GM12801 (cell line): ENCODE data around the gene SOHLH1.

ENCODE experiments used
- TF ChIP-seq, protein P1 (sequence below): IDR thresholded peaks from one replicate; pipeline ENCODE4 v1.5.1; 2011; ENCODE audit warnings: control low read depth; ENCODE audit not compliant: insufficient read length; ENCODE audit errors: extremely low read depth

Gene SOHLH1

DNA sequence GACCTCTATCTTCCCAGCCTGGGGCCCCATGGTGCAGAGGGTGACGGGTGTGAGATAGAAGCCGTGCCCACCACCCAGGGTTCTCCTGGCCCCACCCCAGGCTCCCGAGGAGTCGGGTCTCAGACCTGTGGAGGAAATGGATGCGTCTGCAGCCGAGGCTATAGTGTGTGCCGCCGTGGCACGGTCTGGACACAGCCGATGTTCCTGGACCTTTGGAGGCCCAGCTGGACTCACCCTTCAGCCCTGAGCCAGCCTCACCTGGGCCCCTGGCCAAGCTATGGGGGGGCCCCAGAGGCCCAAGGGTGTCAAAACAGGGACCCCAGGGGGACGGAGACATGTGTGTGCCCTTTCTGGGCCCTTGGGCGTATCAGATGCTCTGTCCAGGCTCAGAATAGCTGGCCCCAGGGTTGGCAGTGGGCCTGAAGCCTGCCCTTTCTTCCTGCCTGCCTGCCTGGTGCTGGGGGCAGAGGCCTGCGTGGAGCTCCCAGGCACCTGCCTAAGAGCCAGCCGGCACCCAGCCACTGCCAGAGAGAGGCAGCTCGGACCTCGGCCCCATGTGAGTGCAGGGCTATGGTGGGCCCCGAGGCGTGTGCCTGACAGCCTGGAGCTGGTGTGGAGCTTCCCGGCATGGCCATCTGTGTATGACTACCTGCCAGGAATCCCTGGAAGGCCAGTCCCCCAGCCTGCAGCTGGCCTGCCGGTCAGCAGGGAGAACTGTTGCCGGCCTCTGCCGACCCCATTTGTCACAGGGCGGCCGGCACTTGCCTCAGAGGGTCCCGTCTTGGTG, 44.5 kb upstream of the SOHLH1 start:
- TF ChIP-seq, protein P1, sequence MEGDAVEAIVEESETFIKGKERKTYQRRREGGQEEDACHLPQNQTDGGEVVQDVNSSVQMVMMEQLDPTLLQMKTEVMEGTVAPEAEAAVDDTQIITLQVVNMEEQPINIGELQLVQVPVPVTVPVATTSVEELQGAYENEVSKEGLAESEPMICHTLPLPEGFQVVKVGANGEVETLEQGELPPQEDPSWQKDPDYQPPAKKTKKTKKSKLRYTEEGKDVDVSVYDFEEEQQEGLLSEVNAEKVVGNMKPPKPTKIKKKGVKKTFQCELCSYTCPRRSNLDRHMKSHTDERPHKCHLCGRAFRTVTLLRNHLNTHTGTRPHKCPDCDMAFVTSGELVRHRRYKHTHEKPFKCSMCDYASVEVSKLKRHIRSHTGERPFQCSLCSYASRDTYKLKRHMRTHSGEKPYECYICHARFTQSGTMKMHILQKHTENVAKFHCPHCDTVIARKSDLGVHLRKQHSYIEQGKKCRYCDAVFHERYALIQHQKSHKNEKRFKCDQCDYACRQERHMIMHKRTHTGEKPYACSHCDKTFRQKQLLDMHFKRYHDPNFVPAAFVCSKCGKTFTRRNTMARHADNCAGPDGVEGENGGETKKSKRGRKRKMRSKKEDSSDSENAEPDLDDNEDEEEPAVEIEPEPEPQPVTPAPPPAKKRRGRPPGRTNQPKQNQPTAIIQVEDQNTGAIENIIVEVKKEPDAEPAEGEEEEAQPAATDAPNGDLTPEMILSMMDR, result no peak

DNA sequence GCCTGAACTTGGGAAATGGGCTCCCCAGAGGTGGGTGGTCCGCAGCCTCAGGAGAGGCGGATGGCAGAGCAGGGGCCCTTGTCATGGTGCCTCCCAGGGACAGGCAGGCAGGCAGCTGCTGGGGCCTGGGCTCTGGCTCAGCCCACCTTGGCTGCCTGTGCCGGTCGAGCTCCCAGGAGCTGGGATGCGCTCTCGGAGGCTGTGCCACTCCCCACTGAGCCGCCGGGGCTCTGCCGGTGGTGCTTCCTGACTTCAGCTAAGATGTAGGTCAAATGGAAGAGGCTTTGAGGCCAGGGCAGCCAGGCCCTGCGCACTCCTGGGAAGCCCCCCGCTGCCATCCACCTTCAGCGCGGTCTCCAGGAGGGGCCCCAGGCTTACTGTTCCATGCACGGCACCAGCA, 43.7 kb upstream of the SOHLH1 start:
- TF ChIP-seq, protein P1, result no peak

DNA sequence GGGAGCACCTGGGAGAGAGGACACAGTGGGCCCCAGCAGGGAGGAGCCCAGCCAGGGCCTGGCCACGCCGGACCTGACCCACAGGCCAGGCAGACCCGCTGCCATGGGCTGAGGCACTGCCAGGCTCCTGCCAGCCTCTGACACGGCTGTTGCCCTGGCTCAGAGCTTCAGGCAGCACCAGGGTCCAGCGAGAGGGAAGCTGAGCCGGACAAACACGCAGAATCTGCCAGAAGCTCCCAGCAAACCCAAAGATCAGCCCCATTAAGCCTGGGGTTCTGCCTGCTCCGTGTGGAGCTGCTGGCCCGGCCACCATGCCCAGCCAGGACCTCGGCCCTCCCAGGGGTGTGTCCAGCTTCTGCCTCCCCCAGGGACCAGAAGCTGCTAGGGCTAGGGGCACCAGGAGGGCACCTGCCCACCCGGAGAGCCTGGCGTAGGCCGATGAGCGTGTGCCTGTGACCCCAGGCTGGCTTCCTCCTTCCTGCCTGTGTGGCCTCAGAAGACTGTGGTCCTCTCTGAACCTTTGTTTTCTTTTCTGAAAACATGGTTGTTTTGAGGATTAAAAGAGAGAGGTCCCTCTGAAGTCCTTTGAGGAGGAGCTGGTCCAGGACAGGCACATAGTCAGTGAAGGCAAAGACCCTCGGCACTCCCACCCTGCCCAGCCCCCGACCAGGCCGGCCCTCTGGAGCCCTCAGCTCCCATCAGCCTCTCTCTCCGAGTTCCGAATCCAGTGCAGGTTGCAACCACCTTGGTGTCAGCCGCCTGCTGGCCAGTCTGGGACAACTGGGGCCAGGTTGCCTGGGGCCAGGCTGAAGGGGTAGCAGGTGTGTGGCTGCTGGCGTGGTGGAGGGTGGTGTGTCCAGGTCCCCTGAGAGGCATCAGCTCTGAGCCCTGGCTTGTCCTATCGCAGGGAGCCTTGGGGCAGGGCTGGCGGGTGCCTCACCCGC, 42.3 kb upstream of the SOHLH1 start:
- TF ChIP-seq, protein P1, result no peak

DNA sequence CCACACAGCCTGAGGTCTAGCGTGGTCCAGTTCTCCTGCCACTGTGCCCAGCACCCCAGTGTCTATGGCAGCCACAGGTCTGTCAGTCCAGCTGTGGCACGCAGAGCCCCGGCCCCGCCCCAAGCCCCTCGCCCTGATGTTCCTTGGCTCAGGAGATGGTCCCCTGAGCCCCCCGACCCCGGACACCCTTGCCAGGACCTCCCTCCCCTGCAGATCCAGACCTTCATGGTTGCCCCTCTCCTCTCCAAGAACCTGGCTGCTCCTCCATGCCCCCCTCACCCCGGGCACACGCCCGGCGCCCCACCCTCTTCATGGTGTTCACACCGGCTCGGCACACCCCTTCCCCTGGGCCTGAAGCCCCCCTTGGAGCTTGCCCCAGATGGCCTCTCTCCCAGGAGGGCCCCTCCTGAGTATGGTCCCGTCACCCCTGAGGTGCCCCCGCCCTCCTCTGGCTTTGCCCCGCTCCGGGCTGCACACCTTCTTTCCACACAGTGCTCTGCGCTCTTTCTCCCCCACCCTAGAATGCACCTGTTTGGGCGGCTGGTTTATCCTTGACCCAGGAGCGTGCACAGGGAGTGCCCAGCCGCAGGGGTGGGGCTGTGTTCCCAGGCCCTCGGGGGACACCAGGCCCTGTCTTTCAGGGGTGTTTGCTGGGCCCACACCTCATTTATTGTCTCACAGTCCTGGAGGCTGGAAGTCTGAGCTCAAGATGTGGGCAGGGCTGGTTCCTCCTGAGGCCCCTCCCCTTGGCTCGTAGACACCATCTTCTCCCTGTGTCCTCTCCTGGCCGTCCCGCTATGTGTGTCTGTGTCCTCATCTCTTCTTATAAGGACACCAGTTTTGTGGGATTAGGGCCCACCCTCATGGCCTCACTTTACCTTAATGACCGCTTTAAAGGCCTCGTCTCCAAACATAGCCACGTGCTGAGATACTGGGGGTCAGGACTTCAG, 40.3 kb upstream of the SOHLH1 start:
- TF ChIP-seq, protein P1, result no peak

DNA sequence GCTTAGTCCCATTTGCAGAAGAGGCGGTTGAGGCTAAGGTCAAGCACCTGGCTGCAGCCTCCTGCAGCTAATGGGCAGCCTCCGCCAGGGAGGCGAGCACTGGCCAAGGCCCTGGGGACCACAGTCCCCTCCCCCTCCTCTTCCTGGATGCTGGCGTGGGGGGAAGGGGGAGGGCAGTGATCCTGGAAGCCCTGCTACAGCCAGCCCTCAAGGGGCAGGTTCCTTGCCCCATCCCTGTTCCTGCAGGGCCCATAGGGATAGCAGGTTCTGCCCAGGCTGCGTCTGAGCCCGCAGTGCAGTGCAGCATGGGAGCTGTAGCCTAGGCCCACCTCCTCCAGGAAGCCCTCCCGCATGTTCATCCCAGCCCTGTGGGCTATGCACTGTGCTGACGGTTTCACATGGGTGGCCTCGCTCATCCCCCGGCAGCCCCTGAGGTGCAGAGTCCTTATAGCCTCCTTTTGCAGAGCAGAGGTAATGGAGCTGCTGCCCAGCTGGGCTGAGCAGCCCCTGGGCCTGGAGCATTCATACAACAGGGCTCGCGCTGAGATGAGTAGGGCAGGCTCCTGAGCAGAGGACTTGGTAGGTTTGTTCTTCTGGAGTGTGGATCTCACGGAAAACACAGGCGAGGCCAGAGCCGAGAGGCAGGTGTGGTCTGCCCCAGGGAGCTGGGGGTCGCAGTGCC, 38.7 kb upstream of the SOHLH1 start:
- TF ChIP-seq, protein P1, result no peak

DNA sequence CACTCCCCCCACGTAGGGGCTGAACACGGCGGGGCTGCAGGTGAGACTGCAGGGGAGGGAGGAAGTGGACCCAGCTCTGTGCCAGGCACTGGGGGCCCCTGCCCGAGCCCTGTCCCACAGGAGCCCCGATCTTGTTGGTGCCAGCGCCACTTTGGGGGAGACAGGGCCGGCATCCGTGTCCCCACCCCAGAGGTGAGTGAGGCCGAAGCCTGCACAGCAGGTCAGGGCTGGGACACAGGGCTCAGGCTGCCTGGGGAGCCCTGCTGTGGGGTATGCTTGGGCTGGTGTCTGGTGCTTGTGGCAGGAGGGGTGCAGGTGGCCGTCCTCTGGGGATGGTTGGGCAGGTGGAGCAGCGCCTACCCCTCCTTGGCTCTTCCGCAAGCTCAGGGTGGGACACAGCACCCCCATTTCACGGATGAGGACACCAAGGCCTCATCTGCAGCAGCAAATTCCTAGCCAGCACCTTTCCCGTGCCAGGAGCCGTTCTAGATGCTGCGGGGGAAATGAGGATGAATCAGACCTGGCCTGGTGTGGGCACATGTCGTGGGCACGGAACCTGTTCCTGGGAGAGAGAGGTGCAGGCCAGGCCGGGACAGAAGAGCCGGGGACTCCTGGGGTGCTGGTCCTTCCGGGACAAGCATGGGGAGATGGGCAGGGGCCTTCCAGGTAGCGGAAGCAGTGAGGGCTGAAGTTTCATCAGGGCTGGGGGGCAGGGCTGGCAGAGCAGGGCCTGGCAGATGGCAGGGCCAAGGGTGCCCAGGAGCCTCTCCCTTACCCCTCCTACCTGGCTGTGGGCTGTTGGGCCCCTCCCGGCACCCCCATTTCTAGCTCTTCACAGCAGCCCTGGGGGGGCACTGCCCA, 37.9 kb upstream of the SOHLH1 start:
- TF ChIP-seq, protein P1, result no peak
